Measurements from ENCODE around the gene NDUFA5.

Gene NDUFA5

DNA sequence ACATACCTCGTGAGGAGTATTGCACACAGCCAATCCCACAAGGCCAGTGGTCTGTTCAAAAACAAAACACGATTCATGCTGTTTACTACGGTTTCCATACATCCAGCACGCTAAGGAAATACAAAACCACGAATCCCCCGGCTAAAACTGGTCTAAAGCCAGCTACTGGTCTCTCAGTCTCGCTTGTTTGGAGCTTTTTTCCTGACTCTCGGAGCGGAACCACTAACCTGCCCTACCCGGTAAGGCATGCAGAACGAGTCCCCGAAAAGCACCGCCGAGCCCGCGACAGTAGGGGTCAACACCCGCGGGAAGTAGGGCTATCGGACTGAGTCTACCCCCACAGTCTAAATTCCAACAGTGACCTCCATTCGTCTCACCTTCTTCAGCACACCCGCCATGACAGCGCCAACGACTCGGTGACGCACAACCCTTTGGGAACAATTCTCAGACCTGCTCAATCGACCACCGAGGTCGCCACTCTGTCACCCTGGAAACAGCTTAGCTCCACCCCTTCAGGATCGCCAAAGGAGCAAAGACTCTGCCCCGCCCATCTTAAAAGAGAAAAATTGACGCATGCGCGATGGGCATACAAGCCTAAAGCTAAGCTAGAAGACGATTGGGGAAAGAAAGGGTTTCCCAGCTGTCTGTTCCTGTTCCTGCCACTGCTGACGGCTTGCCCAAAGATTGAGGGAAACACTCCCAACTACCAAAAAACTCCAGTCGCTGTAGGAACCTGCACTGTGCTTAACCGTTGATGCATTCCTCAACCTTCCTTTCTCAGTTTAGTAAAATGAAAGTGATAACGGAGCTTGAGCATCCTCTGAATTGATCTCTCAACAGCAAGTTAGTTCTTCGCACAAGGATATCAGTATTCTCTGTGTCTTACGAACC is at the start of gene NDUFA5:
Gene NDUFA5, minus strand, starts transcription at position 421 of the 891 bp plus-strand sequence. Its CDS starts 23 bp downstream, at position 398.
- peak; percentile 12 for DNase-seq

- no peak for DNase-seq
Observed at GRCh38 chr7:123604739-123605138, 47.1 kb upstream of the NDUFA5 start.

- DNase-seq = no peak
Observed at GRCh38 chr7:123602648-123603047, 45.0 kb upstream of the NDUFA5 start.

- DNase-seq = no peak
Observed at GRCh38 chr7:123601530-123601929, 43.9 kb upstream of the NDUFA5 start, which contains the start of gene ASB15. Gene ASB15, plus strand, starts transcription at chr7:123601821. Its CDS starts 12,682 bp downstream, at chr7:123614503.

DNA sequence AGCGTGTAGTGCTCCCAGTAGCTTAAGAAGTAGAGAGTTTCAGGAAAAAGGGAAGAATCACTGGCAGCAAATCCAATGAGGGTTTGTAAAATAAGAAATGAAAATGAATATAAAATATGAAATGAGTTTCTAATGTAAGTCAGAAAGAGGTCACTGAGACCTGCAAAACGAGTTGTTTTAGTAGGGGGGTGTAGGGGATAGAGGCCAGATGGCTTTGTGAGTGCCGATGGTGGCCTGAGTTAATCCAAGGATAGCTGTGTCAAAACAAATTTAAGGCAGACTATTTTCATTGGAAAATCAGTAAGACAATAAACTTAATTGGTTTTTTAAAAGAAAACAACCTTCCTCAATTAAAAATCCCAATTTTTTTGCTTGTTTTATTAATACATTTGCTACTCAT is 43.3 kb upstream of the NDUFA5 start:
- no peak for DNase-seq

DNA sequence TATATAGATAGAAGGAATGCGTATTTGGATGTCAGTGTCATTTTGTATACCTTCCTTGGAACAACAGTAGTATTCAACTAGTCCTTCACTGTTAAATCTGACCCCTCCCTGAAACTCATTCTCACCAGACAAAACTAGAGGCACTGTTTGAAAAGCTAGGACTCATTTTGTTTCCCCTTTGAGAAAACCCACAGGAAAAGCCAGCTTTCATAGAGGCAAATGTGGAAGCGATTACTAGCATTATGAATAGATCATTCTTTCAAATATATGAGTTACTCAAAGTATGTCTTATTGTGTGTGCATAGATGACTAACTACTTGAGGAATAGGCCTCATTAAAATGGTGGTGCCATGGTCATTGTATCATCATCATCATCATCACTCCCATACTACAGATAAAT is 42.1 kb upstream of the NDUFA5 start:
- DNase-seq = no peak

DNA sequence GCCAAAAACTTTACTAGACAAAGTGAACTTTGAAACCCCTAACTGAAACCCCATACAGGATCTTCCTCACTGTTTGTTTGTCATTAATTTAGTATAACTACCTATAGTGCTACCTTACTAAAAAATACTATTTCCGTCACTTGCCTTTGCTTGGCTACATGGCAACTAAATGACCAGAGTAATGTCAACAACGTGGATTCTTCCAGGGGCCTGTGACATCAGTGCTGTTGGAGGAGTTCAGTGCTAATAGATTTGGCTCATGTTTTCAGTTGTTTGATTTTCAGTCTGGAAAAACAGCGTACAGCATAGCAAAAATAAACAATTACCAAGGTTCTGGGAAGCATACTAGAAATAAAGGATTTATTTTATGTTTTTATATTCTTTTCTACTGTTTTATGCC is 41.0 kb upstream of the NDUFA5 start:
- DNase-seq = no peak

DNA sequence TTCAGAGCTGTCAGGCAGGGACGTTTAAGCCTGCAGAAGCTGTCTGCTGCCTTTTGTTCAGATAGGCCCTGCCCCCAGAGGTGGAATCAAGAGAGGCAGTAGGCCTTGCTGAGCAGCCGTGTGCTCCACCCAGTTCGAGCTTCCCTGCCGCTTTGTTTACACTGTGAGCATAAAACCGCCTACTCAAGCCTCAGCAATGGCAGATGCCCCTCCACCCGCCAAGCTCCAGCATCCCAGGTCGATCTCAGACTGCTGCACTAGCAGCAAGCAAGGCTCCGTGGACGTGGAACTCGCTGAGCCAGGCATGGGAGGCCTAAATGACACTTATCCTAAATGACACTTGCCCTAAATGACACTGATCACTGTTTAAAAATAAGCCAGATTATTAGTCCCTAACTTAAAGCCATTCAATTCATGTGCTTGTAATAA is 37.2 kb upstream of the NDUFA5 start:
- DNase-seq = no peak

GRCh38 chr7:123588376-123588775 is 30.8 kb upstream of the NDUFA5 start:
- DNase-seq = no peak

DNA sequence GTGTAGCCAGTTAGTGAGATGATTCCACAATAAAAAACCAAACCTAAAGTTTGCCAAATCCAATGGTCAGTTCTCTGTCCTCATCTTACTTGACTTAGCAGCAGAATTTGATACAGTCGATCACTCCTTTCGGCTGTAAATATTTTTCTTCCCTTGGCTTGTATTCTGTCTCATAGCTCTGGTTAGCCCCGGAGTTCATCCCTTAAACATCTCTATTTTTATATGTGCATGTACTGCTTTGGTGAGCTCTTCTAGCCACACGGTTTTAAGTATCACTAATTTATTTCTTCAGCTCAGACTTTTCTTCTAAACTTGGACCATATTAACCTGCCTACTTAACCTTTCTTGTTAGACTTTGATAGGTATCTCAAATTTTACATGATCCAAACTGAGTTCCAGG is 26.2 kb upstream of the NDUFA5 start:
- DNase-seq = no peak

DNA sequence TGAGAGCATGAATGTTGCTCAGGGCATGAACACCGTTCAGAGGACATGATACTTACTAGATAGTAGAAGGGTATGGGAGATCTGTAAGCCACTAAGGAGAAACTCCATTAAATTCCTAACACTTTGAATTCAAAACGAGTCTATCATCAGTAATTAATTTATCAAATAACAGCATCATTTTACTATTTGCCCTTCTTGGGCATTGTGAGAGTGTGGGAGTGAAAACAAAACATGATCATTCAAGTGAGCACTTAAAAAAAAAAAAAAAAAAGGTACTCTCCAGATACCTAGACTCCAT is 23.5 kb upstream of the NDUFA5 start:
- DNase-seq = no peak

- no peak for DNase-seq
Observed at GRCh38 chr7:123580406-123581161, 23.0 kb upstream of the NDUFA5 start.

DNA sequence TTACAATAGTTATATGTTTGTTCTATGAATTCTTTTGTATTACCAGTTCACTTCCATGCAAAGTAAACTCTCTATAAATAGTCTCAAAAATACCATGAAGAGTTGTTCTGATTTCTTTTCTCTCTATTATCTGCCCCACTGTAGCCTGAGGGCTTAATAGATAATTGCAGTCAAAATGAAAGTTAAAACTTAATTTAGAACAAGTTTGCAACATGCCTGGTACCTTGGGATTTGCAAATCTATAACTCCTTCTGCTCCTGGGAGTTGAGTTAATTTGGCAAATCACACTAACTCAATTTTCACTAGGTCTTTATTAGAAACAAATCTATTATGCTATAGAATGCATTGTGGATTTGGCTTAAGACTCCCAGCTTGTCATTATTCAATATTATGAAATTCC is 21.8 kb upstream of the NDUFA5 start:
- no peak for DNase-seq

DNA sequence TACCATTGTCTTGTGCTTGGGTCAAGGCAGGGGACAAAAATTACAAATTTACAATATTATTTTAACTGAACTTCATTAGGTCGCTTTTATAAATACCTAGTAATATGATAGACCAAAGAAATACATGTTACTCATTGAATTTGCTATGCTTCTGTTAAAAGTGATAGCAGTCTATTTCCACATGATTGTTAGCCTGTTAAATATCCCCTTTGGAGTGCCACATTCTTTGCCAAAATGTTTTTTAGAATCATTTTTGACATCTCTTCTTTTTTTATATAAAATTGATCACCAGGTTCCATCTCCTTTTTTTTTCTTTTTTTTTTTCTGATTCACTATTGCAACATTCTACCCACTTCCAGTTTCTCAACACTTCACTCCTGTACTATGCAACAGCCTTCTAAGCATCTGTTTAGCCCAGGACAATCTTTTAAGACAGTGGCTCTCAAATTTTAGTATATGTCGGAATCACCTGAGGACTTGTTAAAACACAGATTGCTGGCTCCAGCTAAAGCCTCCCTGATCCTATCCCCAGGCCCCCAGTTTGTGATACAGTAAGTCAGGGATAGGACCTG is 16.4 kb upstream of the NDUFA5 start:
- no peak for DNase-seq

GRCh38 chr7:123573341-123573740 is 15.7 kb upstream of the NDUFA5 start:
- no peak for DNase-seq

DNA sequence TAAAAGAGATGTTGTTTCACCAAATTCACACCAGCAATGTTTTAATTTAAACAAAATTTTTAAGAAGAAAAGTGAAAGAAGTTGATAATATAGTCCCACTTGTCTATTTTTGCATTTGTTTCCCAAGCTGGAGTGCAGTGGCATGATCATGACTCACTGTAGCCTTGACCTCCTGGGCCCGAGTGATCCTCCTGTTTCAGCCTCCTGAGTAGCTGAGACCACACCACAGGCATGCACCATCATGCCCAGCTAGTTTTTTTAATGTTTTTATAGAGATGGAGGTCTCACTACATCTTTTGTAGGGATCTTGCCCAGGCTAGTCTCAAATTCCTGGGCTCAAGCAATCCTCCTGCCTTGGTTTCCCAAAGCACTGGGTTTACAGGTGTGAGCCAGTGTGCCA is 14.1 kb upstream of the NDUFA5 start:
- DNase-seq = no peak

DNA sequence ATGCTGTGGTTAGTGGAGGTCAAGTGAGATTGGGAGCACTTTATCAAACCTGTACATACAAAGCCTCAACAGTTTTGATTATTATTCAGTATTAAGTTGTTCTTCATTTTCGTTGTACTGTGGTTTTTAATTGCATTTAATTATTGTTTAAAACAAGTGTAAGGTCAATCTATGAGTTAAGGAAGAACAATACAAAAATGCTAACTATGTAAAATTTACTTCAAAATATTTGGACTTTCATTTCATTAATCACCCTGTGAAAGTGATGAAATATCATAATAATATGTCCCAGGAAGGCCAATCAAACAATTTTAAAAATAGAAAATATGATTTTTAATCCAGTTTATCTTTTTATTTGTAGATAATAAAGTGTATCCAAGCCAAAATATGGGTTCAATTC is 13.6 kb upstream of the NDUFA5 start:
- DNase-seq = no peak

DNA sequence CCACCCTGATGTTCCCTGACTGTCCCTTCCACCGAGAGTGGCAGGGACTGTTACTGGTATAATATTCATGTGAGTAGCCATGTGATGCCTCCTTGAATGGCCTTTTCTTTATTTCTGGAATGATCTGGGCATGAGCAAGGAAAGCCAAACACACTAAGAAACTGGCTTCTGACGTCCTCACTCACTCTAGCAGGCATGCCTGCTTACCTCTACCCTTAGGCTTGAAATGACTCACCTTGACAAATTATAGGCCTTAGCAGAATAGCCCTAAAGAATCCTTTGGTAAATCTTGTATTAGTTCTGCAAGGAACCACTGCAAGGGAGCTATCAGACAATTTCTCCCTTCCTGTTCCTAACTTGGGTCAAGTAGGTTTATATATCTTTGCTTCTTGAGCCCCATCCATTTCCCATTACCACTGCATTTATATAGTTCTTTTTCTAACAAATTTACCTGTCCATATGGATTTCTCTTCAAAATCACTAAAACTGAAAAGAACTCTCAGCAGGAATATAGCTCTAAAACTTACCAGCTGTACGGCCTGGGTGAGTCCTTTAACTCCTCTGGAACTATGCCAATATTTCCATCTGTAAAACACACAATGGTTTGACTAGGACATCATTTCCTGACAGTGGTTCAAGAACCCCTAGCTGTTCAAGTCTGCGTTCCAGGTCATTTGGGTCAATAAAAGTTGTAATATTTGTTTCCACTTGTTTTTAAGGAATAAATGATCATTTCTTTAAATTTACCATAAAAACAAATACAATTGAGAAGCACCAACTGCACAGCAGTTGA is 13.0 kb upstream of the NDUFA5 start:
- DNase-seq = no peak

DNA sequence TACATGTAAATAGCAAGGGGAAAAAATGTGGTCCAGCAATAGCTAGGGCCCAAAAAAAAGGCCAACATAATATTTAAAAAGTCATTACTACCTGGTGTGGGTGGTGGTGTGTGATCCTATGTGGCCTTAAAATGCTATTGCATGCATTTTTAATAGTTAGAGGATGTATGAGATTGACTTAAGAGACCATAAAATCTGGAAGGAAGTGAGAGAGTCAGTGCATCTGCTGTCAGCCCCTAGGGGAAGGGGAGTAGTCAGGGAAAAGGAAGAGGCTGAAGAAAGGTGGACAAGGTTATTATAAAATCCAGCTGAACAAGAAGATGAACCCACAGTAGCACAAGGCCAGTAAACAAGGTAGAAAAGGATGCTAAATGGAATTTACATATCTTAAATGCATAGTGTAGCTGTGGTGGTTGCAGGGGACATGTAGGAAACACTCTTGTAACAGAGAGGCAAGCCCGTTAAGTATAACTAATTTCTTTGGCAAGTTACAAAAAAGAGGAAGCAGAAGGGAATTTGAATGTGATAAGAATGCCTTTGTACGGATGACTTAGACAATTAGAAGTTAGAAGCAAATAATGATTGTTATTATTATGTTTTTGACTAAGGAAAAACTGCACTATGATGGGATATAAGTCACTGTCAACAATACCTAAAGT is 11.9 kb upstream of the NDUFA5 start:
- DNase-seq = no peak

DNA sequence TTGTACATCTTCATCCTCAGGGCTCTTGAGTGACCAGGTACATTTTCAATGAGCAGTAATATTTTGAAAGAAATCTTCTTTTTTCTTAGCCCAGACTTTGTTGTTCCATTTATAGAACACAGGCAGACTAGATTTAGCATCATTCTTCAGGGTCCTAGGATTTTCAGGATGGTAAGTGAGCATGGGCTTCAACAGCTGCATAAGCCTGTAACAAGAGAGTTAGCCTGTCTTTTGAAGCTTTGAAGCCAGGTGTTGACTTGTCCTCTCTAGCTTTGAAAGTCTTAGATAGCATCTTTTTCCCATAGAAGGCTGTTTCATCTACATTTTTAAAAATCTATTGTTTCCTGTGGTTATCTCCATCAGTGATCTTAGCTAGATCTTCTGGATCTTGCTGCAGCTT is 4.5 kb upstream of the NDUFA5 start:
- DNase-seq = no peak

- no peak for DNase-seq
Observed at GRCh38 chr7:123558289-123558874, 764 bp upstream of the NDUFA5 start.

DNA sequence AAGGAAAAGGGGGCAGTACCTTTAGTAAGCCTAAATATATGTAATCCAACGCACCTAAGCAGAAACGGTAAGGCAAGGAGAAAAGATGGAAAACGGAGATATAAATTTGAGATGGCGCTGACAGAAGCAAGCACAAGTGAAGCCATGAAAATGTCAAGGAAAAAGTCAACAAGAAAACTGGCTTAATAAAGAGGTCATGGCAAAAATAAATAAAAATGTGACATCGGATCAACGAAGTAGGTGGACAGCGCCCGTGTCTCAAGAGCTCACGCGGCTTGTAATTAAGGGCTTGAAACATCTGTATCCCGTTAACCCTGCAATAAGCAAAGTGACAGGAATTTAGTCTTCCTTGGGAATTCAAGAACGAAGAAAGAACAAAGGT is 611 bp downstream of the NDUFA5 start:
- no peak for DNase-seq

Data from 8988T (cell line).